Measurements from ENCODE around the gene PDCD1LG2. TPM values are rescaled to one million over a fixed set of nuclear protein-coding genes. Genes with fewer than 3 reads are reported as not detected.

The PDCD1LG2 gene
- polyA plus RNA-seq, 1 of the 3 experiments (the other 2 are of a cell fraction) = 11.1 TPM

- 94% methylated on average over 2 of the region's 2 CpGs for WGBS (ENCODE audit: low lambda C conversion rate)
- POLR2A ChIA-PET = no interaction called here
- Histone ChIP-seq H3K36me3 (replicated peaks in 1 of 2; ENCODE audit: control insufficient read depth in 1 of 2, insufficient read depth in 2 of 2, low read length in 1 of 2) (no peaks in the 10 kb centered on the region), H3K9me3 (no peaks in the 10 kb centered on the region), H3K9me2 (no peaks in the 10 kb centered on the region), H3F3A (replicated peaks; ENCODE audit: insufficient read depth) (no peaks in the 10 kb centered on the region), H3K27me3 (ENCODE audit: insufficient read depth) (no peaks in the 10 kb centered on the region), H2AFZ (ENCODE audit: low read depth) (no peak overlapping the region), H3K9ac (no peak overlapping the region), H3K4me3 (ENCODE audit: low read depth in 2 of 2, low read length in 1 of 2) (no peak overlapping the region), H3K4me2 (no peak overlapping the region), H3K79me2 (ENCODE audit: insufficient read depth) (no peaks in the 10 kb centered on the region), H3K4me1 (ENCODE audit: control insufficient read depth in 1 of 2, insufficient read depth in 2 of 2, low read depth in 1 of 2, low read length in 1 of 2) (no peaks in the 10 kb centered on the region; a peak in 1 of 4 replicates), H3K27ac (ENCODE audit: low read depth in 2 of 2, low read length in 1 of 2) (no peak overlapping the region), H4K20me1 (ENCODE audit: insufficient read depth) (no peaks in the 10 kb centered on the region)
- CTCF ChIA-PET = interaction anchor here (1.0 to 1.1 kb wide), 2 partner anchors 11 to 408 kb away, joined by 3 read pairs; no protein-coding TSS in a partner anchor
- DNase-seq = no peak
- TF ChIP-seq FOXM1 (IDR thresholded peaks at IDR 0.05; ENCODE audit: low read depth) = no peak
- TF ChIP-seq GATA2 (CRISPR knock-in tag; IDR thresholded peaks at IDR 0.05) = no peak
- no peak for TF ChIP-seq YY1 (IDR thresholded peaks at IDR 0.05; ENCODE audit: low read depth)
- TF ChIP-seq NRF1 (IDR thresholded peaks at IDR 0.05; ENCODE audit: low read depth, low read length) = no peak
- no peak for TF ChIP-seq TCF12 (IDR thresholded peaks at IDR 0.05)
- TF ChIP-seq REST (IDR thresholded peaks at IDR 0.05; ENCODE audit: low read depth, low read length) = no peak
- TF ChIP-seq POLR2AphosphoS5 (IDR thresholded peaks at IDR 0.05; ENCODE audit: low read depth, low read length) = no peak
- no peak for TF ChIP-seq SMC3 (IDR thresholded peaks at IDR 0.05; ENCODE audit: low read depth, low read length)
- TF ChIP-seq RXRA (IDR thresholded peaks at IDR 0.05; ENCODE audit: borderline replicate concordance, low read depth) = no peak
Measured at GRCh38 chr9:5593904-5594303, 83.6 kb downstream of the PDCD1LG2 start.

DNA sequence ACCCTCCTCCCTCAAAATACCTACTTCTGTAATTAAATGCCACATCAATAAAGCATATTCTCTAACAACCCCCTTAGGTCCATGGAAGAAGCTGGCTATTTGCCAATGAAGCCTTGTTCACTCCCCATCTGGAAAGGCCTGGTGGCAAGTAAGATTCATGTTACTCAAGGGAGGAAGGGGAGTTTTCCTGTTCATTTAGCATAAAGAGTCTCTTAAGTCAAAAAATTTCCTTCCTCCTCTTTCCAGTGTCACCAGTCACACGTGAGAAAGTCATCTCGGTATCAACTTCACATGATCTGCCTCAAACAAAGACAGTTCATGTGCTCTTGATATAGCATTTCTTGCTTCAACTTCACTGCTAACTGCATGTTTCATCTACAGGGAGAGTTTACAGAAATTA lies 85.8 kb downstream of the PDCD1LG2 start:
- H3K27me3 ChIP-seq (ENCODE audit: insufficient read depth) = no peaks in the 10 kb centered on the region
- WGBS (ENCODE audit: low lambda C conversion rate) = 91% methylated on average over 2 of the region's 2 CpGs
- ChIA-PET POLR2A (no interaction called here), CTCF (interaction anchor here (0.7 to 3.7 kb wide), 7 partner anchors 86 to 991 kb away, joined by 3 to 24 read pairs (median 3); partner anchors contain the start of genes CD274, INSL6 and PDCD1LG2)
- H3K27ac ChIP-seq (ENCODE audit: low read depth in 2 of 2, low read length in 1 of 2) = no peak overlapping the region
- no peaks in the 10 kb centered on the region for H3K9me3 ChIP-seq
- H3K36me3 ChIP-seq (replicated peaks in 1 of 2; ENCODE audit: control insufficient read depth in 1 of 2, insufficient read depth in 2 of 2, low read length in 1 of 2) = no peaks in the 10 kb centered on the region
- H3K9me2 ChIP-seq = no peaks in the 10 kb centered on the region
- no peaks in the 10 kb centered on the region for H3K79me2 ChIP-seq (ENCODE audit: insufficient read depth)
- H2AFZ ChIP-seq (ENCODE audit: low read depth) = no peak overlapping the region
- H3K4me2 ChIP-seq = no peak overlapping the region
- H4K20me1 ChIP-seq (ENCODE audit: insufficient read depth) = no peaks in the 10 kb centered on the region
- H3K4me3 ChIP-seq (ENCODE audit: low read depth in 2 of 2, low read length in 1 of 2) = no peak overlapping the region
- no peaks in the 10 kb centered on the region for H3F3A ChIP-seq (replicated peaks; ENCODE audit: insufficient read depth)
- no peak for DNase-seq
- no peaks in the 10 kb centered on the region; a peak in 1 of 4 replicates for H3K4me1 ChIP-seq (ENCODE audit: control insufficient read depth in 1 of 2, insufficient read depth in 2 of 2, low read depth in 1 of 2, low read length in 1 of 2)
- no peak overlapping the region for H3K9ac ChIP-seq
- no peak for TF ChIP-seq ZBTB33 (IDR thresholded peaks at IDR 0.05; ENCODE audit: borderline replicate concordance, low read depth)
- TF ChIP-seq REST (IDR thresholded peaks at IDR 0.05; ENCODE audit: low read depth, low read length) = no peak
- no peak for TF ChIP-seq TAF1 (IDR thresholded peaks at IDR 0.05; ENCODE audit: borderline replicate concordance, low read depth, low read length)
- TF ChIP-seq YY1 (IDR thresholded peaks at IDR 0.05; ENCODE audit: low read depth) = no peak
- no peak for TF ChIP-seq RCOR1 (IDR thresholded peaks at IDR 0.05; ENCODE audit: low read length)
- no peak for TF ChIP-seq USF2 (IDR thresholded peaks at IDR 0.05; ENCODE audit: borderline replicate concordance, low read depth, low read length)
- TF ChIP-seq TCF12 (IDR thresholded peaks at IDR 0.05) = no peak
- no peak for TF ChIP-seq CTCF (IDR thresholded peaks at IDR 0.05)
- TF ChIP-seq SMC3 (IDR thresholded peaks at IDR 0.05; ENCODE audit: low read depth, low read length) = no peak

Data from SK-N-SH (cell line).